ENCODE measurements around the gene GPR135.

GPR135 gene

GRCh38 chr14:59465316-59466135, at the start of gene GPR135:
Gene GPR135 (minus strand): TSS chr14:59465380. CDS start chr14:59465226, 154 bp downstream.
- H3K4me2 ChIP-seq (ENCODE audit: low read length) = peak within 1 kb of the TSS; percentile 98

GRCh38 chr14:59511916-59512575, 46.9 kb upstream of the GPR135 start:
- H3K9me3 ChIP-seq (ENCODE audit: control insufficient read depth, insufficient read depth, low read length) = no peaks in the 10 kb centered on the region
- H3K79me2 ChIP-seq (ENCODE audit: control insufficient read depth, low read length) = no peaks in the 10 kb centered on the region
- no peaks in the 10 kb centered on the region for H3K36me3 ChIP-seq (ENCODE audit: control insufficient read depth, low read length)
- no peak overlapping the region for H3K4me2 ChIP-seq (ENCODE audit: low read length)
- no peak for TF ChIP-seq EZH2phosphoT487 (IDR thresholded peaks at IDR 0.05; ENCODE audit: borderline replicate concordance, low read length)
- TF ChIP-seq CTCF (IDR thresholded peaks at IDR 0.05; ENCODE audit: low read depth, low read length, poor library complexity, severe bottlenecking) = peak; percentile 90
- H3K27me3 ChIP-seq (ENCODE audit: control insufficient read depth, low read length) = peaks cover 5% of the 10 kb centered on the region; the same call in 1 of the 2 replicates
- no peaks in the 10 kb centered on the region for H4K20me1 ChIP-seq (ENCODE audit: control insufficient read depth, insufficient read depth, low read depth, low read length)
- H3K27ac ChIP-seq (ENCODE audit: low read depth, low read length) = no peak overlapping the region
- H3F3A ChIP-seq (ENCODE audit: control insufficient read depth, insufficient read depth) = no peaks in the 10 kb centered on the region
- no peak overlapping the region for H3K4me3 ChIP-seq (ENCODE audit: low read length)
- no peaks in the 10 kb centered on the region for H3K9me2 ChIP-seq (replicated peaks; ENCODE audit: control insufficient read depth, low read length)
- no peaks in the 10 kb centered on the region for H3K4me1 ChIP-seq (ENCODE audit: control insufficient read depth, low read length)

More at GRCh38 chr14:59465316-59466135, at the start of gene GPR135:
- Histone ChIP-seq H3K27ac (ENCODE audit: low read depth, low read length) (no peak within 1 kb of the TSS), H3K4me1 (ENCODE audit: control insufficient read depth, low read length) (peaks cover 13% of the 10 kb centered on the region), H3K79me2 (ENCODE audit: control insufficient read depth, low read length) (no peaks in the 10 kb centered on the region), H4K20me1 (ENCODE audit: control insufficient read depth, insufficient read depth, low read depth, low read length) (no peaks in the 10 kb centered on the region), H3K36me3 (ENCODE audit: control insufficient read depth, low read length) (peaks cover 5% of the 10 kb centered on the region; the same call in 1 of the 2 replicates), H3F3A (ENCODE audit: control insufficient read depth, insufficient read depth) (peaks cover 8% of the 10 kb centered on the region), H3K9me2 (replicated peaks; ENCODE audit: control insufficient read depth, low read length) (no peaks in the 10 kb centered on the region), H3K27me3 (ENCODE audit: control insufficient read depth, low read length) (no peaks in the 10 kb centered on the region), H3K9me3 (ENCODE audit: control insufficient read depth, insufficient read depth, low read length) (no peaks in the 10 kb centered on the region), H3K4me3 (ENCODE audit: low read length) (peak within 1 kb of the TSS; percentile 85)
- TF ChIP-seq EZH2phosphoT487 (IDR thresholded peaks at IDR 0.05; ENCODE audit: borderline replicate concordance, low read length) (no peak), CTCF (IDR thresholded peaks at IDR 0.05; ENCODE audit: low read depth, low read length, poor library complexity, severe bottlenecking) (no peak)

GRCh38 chr14:59510966-59511365, 45.8 kb upstream of the GPR135 start:
- Histone ChIP-seq H3K79me2 (ENCODE audit: control insufficient read depth, low read length) (no peaks in the 10 kb centered on the region), H3K27me3 (ENCODE audit: control insufficient read depth, low read length) (peaks cover 5% of the 10 kb centered on the region; the same call in 1 of the 2 replicates), H3K27ac (ENCODE audit: low read depth, low read length) (no peak overlapping the region), H3K4me3 (ENCODE audit: low read length) (no peak overlapping the region), H3K4me1 (ENCODE audit: control insufficient read depth, low read length) (no peaks in the 10 kb centered on the region), H3K9me2 (replicated peaks; ENCODE audit: control insufficient read depth, low read length) (no peaks in the 10 kb centered on the region), H3K4me2 (ENCODE audit: low read length) (no peak overlapping the region), H3K9me3 (ENCODE audit: control insufficient read depth, insufficient read depth, low read length) (no peaks in the 10 kb centered on the region), H4K20me1 (ENCODE audit: control insufficient read depth, insufficient read depth, low read depth, low read length) (no peaks in the 10 kb centered on the region), H3K36me3 (ENCODE audit: control insufficient read depth, low read length) (no peaks in the 10 kb centered on the region), H3F3A (ENCODE audit: control insufficient read depth, insufficient read depth) (no peaks in the 10 kb centered on the region)
- TF ChIP-seq CTCF (IDR thresholded peaks at IDR 0.05; ENCODE audit: low read depth, low read length, poor library complexity, severe bottlenecking) (no peak), EZH2phosphoT487 (IDR thresholded peaks at IDR 0.05; ENCODE audit: borderline replicate concordance, low read length) (no peak)
